Mucosa of gallbladder (tissue), 1 donor: ENCODE measurements around the gene TTC7B. TPM values are rescaled to one million over a fixed set of nuclear protein-coding genes. Genes with fewer than 3 reads are reported as not detected.
A peak's percentile ranks its signal among the peaks of the same experiment; 100 is the strongest.

Experiments used
- DNase-seq: peaks from one replicate; pipeline ENCODE4 v3.0.0-alpha.2; 2020; ENCODE audit warnings: low spot score
- total RNA-seq: library from RNA; stranded (reverse); gene quantifications from one replicate; pipeline ENCODE4 v1.2.1, GENCODE V29; 2021
- donor health status: DM: no; HTN: no; CAD: no.

The TTC7B gene
- total RNA-seq, 1 donor from 2014 or later, result 31.5 TPM

GRCh38 chr14:90649557-90650135 lies 166.6 kb downstream of the TTC7B start:
- no peak for DNase-seq

GRCh38 chr14:90649083-90649482 lies 167.1 kb downstream of the TTC7B start:
- no peak for DNase-seq

- no peak for DNase-seq
Measured at GRCh38 chr14:90648421-90648820, 167.8 kb downstream of the TTC7B start.

GRCh38 chr14:90647473-90648005 lies 168.7 kb downstream of the TTC7B start:
- no peak for DNase-seq

GRCh38 chr14:90645842-90646443 lies 170.3 kb downstream of the TTC7B start:
- no peak for DNase-seq

- peak; percentile 39 for DNase-seq
Measured at GRCh38 chr14:90644882-90645281, 171.3 kb downstream of the TTC7B start.

- no peak for DNase-seq
Measured at GRCh38 chr14:90643982-90644670, 172.1 kb downstream of the TTC7B start.

GRCh38 chr14:90642244-90642717 lies 173.9 kb downstream of the TTC7B start:
- peak; percentile 23 for DNase-seq

- no peak for DNase-seq
Measured at GRCh38 chr14:90641615-90642243, 174.5 kb downstream of the TTC7B start.

- DNase-seq, result no peak
Measured at GRCh38 chr14:90641168-90641567, 175.1 kb downstream of the TTC7B start.

GRCh38 chr14:90639641-90640040 lies 176.6 kb downstream of the TTC7B start:
- DNase-seq, result no peak

- no peak for DNase-seq
Measured at GRCh38 chr14:90632871-90633270, 183.4 kb downstream of the TTC7B start.

GRCh38 chr14:90632451-90632850 lies 183.8 kb downstream of the TTC7B start:
- no peak for DNase-seq

GRCh38 chr14:90630171-90630806 lies 185.9 kb downstream of the TTC7B start:
- DNase-seq, result peak; percentile 31

- no peak for DNase-seq
Measured at GRCh38 chr14:90629471-90629870, 186.8 kb downstream of the TTC7B start.

GRCh38 chr14:90628825-90629224 lies 187.4 kb downstream of the TTC7B start:
- no peak for DNase-seq

- DNase-seq, result no peak
Measured at GRCh38 chr14:90627478-90627877, 188.8 kb downstream of the TTC7B start.

GRCh38 chr14:90626550-90626949 lies 189.7 kb downstream of the TTC7B start:
- no peak for DNase-seq

- DNase-seq, result no peak
Measured at GRCh38 chr14:90625445-90625844, 190.8 kb downstream of the TTC7B start.

GRCh38 chr14:90624732-90625400 lies 191.4 kb downstream of the TTC7B start:
- no peak for DNase-seq

- DNase-seq, result peak; percentile 43
Measured at GRCh38 chr14:90624227-90624626, 192.0 kb downstream of the TTC7B start.
